ENCODE results near the gene TRAPPC4. TPM values are rescaled to one million over a fixed set of nuclear protein-coding genes. Genes with fewer than 3 reads are reported as not detected.
A peak's percentile ranks its signal among the peaks of the same experiment; 100 is the strongest.
"Not testable (repeated sequence)": the region's sequence is repeated elsewhere in the genome, so short reads cannot be mapped to it uniquely, and the experiment has no call there.

Gene TRAPPC4
- total and polyA plus RNA-seq, 9 donors = 34.0 to 59.1 (median 55.1) TPM

- intact Hi-C loops (cut with DNase I) = no loop called here
- no peak overlapping the region for H3K4me3 ChIP-seq
- H3K27ac ChIP-seq = no peak overlapping the region
- no peaks in the 10 kb centered on the region for H3K27me3 ChIP-seq
- no peaks in the 10 kb centered on the region for H3K9me3 ChIP-seq
- no peak for DNase-seq
- no peaks in the 10 kb centered on the region for H3K36me3 ChIP-seq
- no peak for TF ChIP-seq CTCF (IDR thresholded peaks at IDR 0.05)
- TF ChIP-seq EP300 (IDR thresholded peaks at IDR 0.05) = no peak
- TF ChIP-seq POLR2A (IDR thresholded peaks at IDR 0.05) = no peak
- 52 to 59% (median 54%) methylated on average over 8 of the region's 8 CpGs for WGBS, 3 donors
- H3K4me1 ChIP-seq (ENCODE audit: insufficient read depth) = peaks cover 9% of the 10 kb centered on the region
Measured at GRCh38 chr11:119015054-119015611, 3.4 kb upstream of the TRAPPC4 start.

- no peak overlapping the region for H3K27ac ChIP-seq
- H3K9me3 ChIP-seq = no peaks in the 10 kb centered on the region
- WGBS, 3 donors = 55 to 67% (median 63%) methylated on average over 14 of the region's 14 CpGs
- H3K4me1 ChIP-seq (ENCODE audit: insufficient read depth) = peaks cover 9% of the 10 kb centered on the region
- no peaks in the 10 kb centered on the region for H3K27me3 ChIP-seq
- no peaks in the 10 kb centered on the region for H3K36me3 ChIP-seq
- no peak overlapping the region for H3K4me3 ChIP-seq
- no peak for TF ChIP-seq EP300 (IDR thresholded peaks at IDR 0.05)
- no peak for TF ChIP-seq CTCF (IDR thresholded peaks at IDR 0.05)
- no peak for TF ChIP-seq POLR2A (IDR thresholded peaks at IDR 0.05)
- intact Hi-C loops (cut with DNase I) = no loop called here
- no peak for DNase-seq
Measured at GRCh38 chr11:119016216-119017009, 2.2 kb upstream of the TRAPPC4 start.

- 0 to 2% (median 0%) methylated on average over 10 of the region's 10 CpGs for WGBS, 3 donors
- H3K36me3 ChIP-seq; DNase-seq; intact Hi-C loops (cut with DNase I); H3K9me3 ChIP-seq; H3K27me3 ChIP-seq; H3K4me1 ChIP-seq (ENCODE audit: insufficient read depth): not testable (repeated sequence)
- Histone ChIP-seq H3K27ac (peak overlapping the region; percentile 35 to 85), H3K4me3 (peak overlapping the region; percentile 71)
Measured at GRCh38 chr11:119017377-119017776, 1.2 kb upstream of the TRAPPC4 start.

- Histone ChIP-seq H3K36me3 (no peaks in the 10 kb centered on the region), H3K4me1 (ENCODE audit: insufficient read depth) (peaks cover 9% of the 10 kb centered on the region), H3K4me3 (peak overlapping the region; percentile 71), H3K9me3 (no peaks in the 10 kb centered on the region), H3K27me3 (no peaks in the 10 kb centered on the region), H3K27ac (no peak overlapping the region)
- no peak for TF ChIP-seq POLR2A (IDR thresholded peaks at IDR 0.05)
- no peak for TF ChIP-seq EP300 (IDR thresholded peaks at IDR 0.05)
- no peak for TF ChIP-seq CTCF (IDR thresholded peaks at IDR 0.05)
- intact Hi-C loops (cut with DNase I) = loop anchor here in 1 of 4 donors (2.0 kb wide), 1 partner anchor 21 kb away; the partner anchor contains the start of gene CENATAC
- DNase-seq = no peak
- WGBS, 3 donors = 27 to 46% (median 34%) methylated on average over 2 of the region's 2 CpGs
Measured at GRCh38 chr11:119019996-119020395, 1.4 kb downstream of the TRAPPC4 start.

- no peaks in the 10 kb centered on the region for H3K36me3 ChIP-seq
- intact Hi-C loops (cut with DNase I) = no loop called here
- no peak for DNase-seq
- WGBS, 3 donors = 87 to 95% (median 88%) methylated on average over 5 of the region's 5 CpGs
- no peaks in the 10 kb centered on the region for H3K9me3 ChIP-seq
- TF ChIP-seq EP300 (IDR thresholded peaks at IDR 0.05) (no peak), CTCF (IDR thresholded peaks at IDR 0.05) (no peak), POLR2A (IDR thresholded peaks at IDR 0.05) (no peak)
- H3K27ac ChIP-seq = no peak overlapping the region
- H3K4me3 ChIP-seq = no peak overlapping the region
- H3K4me1 ChIP-seq (ENCODE audit: insufficient read depth) = peaks cover 7% of the 10 kb centered on the region
- no peaks in the 10 kb centered on the region for H3K27me3 ChIP-seq
Measured at GRCh38 chr11:119021631-119022030, 3.1 kb downstream of the TRAPPC4 start.
